IMR-90 (cell line): Measurements from ENCODE around the gene MEGF6.

Source experiments
- BHLHE40 ChIP-seq: fragments of 150-350 bp; IDR thresholded peaks from 2 replicates; pipeline ENCODE4 v1.6.1; 2016; ENCODE audit warnings: mild to moderate bottlenecking, low read depth, low read length
- CEBPB ChIP-seq: IDR thresholded peaks from 2 replicates; pipeline ENCODE4 v1.6.1; 2012; ENCODE audit warnings: low read depth, low read length, improper control_type of control experiment
- CHD1 ChIP-seq: IDR thresholded peaks from 2 replicates; pipeline ENCODE4 v1.6.1; 2012; ENCODE audit warnings: low read depth, low read length, improper control_type of control experiment
- CTCF ChIP-seq: conservative IDR thresholded peaks from 2 replicates; pipeline ENCODE4 v1.5.1; 2012; ENCODE audit warnings: mild to moderate bottlenecking, low read depth, low read length, improper control_type of control experiment
- FOS ChIP-seq: fragments of 150-350 bp; IDR thresholded peaks from 2 replicates; pipeline ENCODE4 v1.6.1; 2016; ENCODE audit warnings: low read depth, low read length
- MAFK ChIP-seq: IDR thresholded peaks from 2 replicates; pipeline ENCODE4 v1.6.1; 2012; ENCODE audit warnings: low read depth, low read length, improper control_type of control experiment
- POLR2A ChIP-seq: IDR thresholded peaks from 2 replicates; pipeline ENCODE4 v1.6.1; 2012; ENCODE audit warnings: mild to moderate bottlenecking, low read depth, low read length
- RAD21 ChIP-seq: IDR thresholded peaks from 2 replicates; pipeline ENCODE4 v1.6.1; 2012; ENCODE audit warnings: low read length, improper control_type of control experiment
- RFX5 ChIP-seq: IDR thresholded peaks from 2 replicates; pipeline ENCODE4 v1.8.0; 2012; ENCODE audit warnings: low read depth, mild to moderate bottlenecking, low read length, moderate library complexity

DNA sequence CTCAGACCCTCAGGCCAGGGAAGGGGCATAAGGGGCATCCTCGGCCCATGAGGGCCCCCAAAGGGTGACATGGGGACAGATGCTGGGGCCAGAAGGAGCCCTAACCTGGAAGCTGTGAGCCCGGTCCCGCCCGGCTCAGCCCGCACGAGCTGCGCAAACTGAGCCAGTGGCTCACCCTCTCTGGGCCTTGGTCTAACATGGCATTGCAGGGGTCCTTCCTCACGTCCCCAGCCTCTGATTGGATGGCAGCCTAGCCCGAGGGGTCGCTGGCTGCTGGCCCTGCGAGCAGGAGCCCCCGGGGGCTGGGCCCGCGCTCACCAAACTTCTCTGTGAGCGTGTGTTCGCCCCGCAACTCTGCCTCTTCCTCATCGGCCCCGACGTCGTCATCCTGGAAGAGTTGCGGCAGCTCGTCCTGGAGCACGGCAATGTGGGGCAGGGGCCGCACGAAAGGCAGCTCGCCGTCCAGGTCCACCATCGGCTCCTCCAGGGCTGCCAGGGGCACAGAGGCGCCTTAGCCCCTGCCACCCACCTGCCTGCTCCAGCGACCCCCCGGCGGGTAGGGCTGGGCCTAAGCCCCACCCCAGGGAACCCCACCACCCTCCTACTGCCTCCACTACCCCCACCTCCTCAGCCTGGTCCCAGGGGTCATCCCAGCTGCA lies 102.4 kb downstream of the MEGF6 start:
- TF ChIP-seq POLR2A (no peak), FOS (no peak), CTCF (no peak), MAFK (no peak), CHD1 (no peak), BHLHE40 (no peak), RFX5 (no peak), RAD21 (no peak), CEBPB (no peak)
